Hepatocyte (in vitro differentiated cells): ENCODE data around the gene OBSCN.

Experiments
- EZH2 ChIP-seq: fragments of 200-600 bp; sonication (generic); IDR thresholded peaks from 2 replicates; pipeline ENCODE4 v1.6.1; 2016; ENCODE audit warnings: antibody characterized with exemption, mild to moderate bottlenecking, borderline replicate concordance
- EZH2phosphoT487 ChIP-seq: fragments of 200-600 bp; sonication (generic); IDR thresholded peaks from one replicate; pipeline ENCODE4 v1.6.1; 2018; ENCODE audit warnings: antibody characterized with exemption, mild to moderate bottlenecking, low read depth, moderate library complexity; ENCODE audit not compliant: unreplicated experiment, severe bottlenecking

DNA sequence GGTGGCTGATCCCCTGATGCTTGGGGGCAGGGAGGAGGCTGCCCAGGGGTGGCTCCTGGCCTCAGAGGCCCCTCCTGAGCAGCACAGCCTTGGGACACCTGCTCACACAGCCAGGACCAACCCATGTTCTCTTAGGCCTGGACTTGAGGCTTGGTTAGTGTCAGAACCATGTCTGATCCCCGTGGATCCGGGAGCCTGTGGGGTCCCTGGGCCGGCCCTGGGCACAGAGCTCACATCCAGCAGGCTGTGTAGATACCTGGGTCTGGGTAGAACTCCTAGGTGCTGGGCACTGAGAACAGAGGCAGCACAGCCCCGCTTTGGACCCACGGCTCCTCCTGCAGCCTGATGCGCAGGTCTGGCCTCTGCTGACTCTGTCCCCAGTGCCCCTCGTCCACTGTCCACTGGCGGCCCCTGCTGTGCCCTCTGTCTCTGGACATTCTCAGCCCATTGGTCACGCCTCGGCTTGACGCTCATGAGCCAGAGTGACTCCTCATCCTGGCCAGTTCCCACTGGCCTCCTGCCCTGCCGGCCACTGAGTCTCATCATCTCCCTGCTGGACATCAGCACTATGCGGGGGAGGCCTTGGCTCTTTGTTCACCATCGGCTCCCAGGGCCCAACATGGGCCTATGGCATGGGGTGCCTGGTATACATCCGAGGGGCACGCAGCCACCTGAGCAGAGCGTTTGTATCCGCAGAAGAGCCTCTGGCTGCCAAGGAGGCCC is 128.6 kb downstream of the OBSCN start:
- TF ChIP-seq EZH2 (no peak), EZH2phosphoT487 (no peak)
